ENCODE data around the gene RNF220. TPM values are rescaled to one million over a fixed set of nuclear protein-coding genes. Genes with fewer than 3 reads are reported as not detected.

RNF220 gene
- total RNA-seq, 1 donor from 2014 or later = 58.4 TPM

- Mint-ChIP-seq H3K36me3 (ENCODE audit: low read depth) (peaks cover 2% of the 10 kb centered on the region), H3K4me3 (ENCODE audit: unreplicated experiment) (peak overlapping the region; percentile 14), H3K9me3 (ENCODE audit: low read depth) (no peaks in the 10 kb centered on the region), H3K27ac (ENCODE audit: unreplicated experiment) (peak overlapping the region; percentile 84), H3K4me1 (ENCODE audit: low read depth) (peaks cover 29% of the 10 kb centered on the region), H3K27me3 (ENCODE audit: low read depth) (no peaks in the 10 kb centered on the region)
- peak; percentile 29 for DNase-seq (ENCODE audit: low spot score)
- no peak for TF ChIP-seq CTCF (IDR thresholded peaks at IDR 0.05)
Measured at GRCh38 chr1:44672254-44672955, 267.4 kb downstream of the RNF220 start.

- Mint-ChIP-seq H3K36me3 (ENCODE audit: low read depth) (peaks cover 2% of the 10 kb centered on the region), H3K4me3 (ENCODE audit: unreplicated experiment) (peak overlapping the region; percentile 82), H3K27me3 (ENCODE audit: low read depth) (no peaks in the 10 kb centered on the region), H3K9me3 (ENCODE audit: low read depth) (no peaks in the 10 kb centered on the region), H3K4me1 (ENCODE audit: low read depth) (peaks cover 29% of the 10 kb centered on the region), H3K27ac (ENCODE audit: unreplicated experiment) (peak overlapping the region; percentile 96)
- DNase-seq (ENCODE audit: low spot score) = peak; percentile 27
- no peak for TF ChIP-seq CTCF (IDR thresholded peaks at IDR 0.05)
Measured at GRCh38 chr1:44672961-44673674, 268.1 kb downstream of the RNF220 start.

GRCh38 chr1:44673675-44674112, 268.6 kb downstream of the RNF220 start:
- H3K27ac Mint-ChIP-seq (ENCODE audit: unreplicated experiment) = peak overlapping the region; percentile 96
- no peaks in the 10 kb centered on the region for H3K9me3 Mint-ChIP-seq (ENCODE audit: low read depth)
- H3K4me1 Mint-ChIP-seq (ENCODE audit: low read depth) = peaks cover 29% of the 10 kb centered on the region
- no peak for TF ChIP-seq CTCF (IDR thresholded peaks at IDR 0.05)
- DNase-seq (ENCODE audit: low spot score) = no peak
- H3K27me3 Mint-ChIP-seq (ENCODE audit: low read depth) = no peaks in the 10 kb centered on the region
- H3K36me3 Mint-ChIP-seq (ENCODE audit: low read depth) = peaks cover 2% of the 10 kb centered on the region
- peak overlapping the region; percentile 82 for H3K4me3 Mint-ChIP-seq (ENCODE audit: unreplicated experiment)

- Mint-ChIP-seq H3K4me1 (ENCODE audit: low read depth) (peaks cover 29% of the 10 kb centered on the region), H3K36me3 (ENCODE audit: low read depth) (peaks cover 2% of the 10 kb centered on the region), H3K9me3 (ENCODE audit: low read depth) (no peaks in the 10 kb centered on the region), H3K4me3 (ENCODE audit: unreplicated experiment) (peak within 1 kb of the TSS; percentile 82), H3K27ac (ENCODE audit: unreplicated experiment) (peak within 1 kb of the TSS; percentile 96), H3K27me3 (ENCODE audit: low read depth) (no peaks in the 10 kb centered on the region)
- peak; percentile 45 for TF ChIP-seq CTCF (IDR thresholded peaks at IDR 0.05)
- DNase-seq (ENCODE audit: low spot score) = peak; percentile 100
Measured at GRCh38 chr1:44674113-44675000, 269.3 kb downstream of the RNF220 start, which contains the start of the genes ARMH1 and TMEM53. Gene ARMH1, plus strand, starts transcription at chr1:44674714. Its CDS starts 14,984 bp downstream, at chr1:44689698. Gene TMEM53, minus strand, starts transcription at chr1:44674481. Its CDS starts 90 bp downstream, at chr1:44674391.

Data from chondrocyte (in vitro differentiated cells).